ENCODE data around the gene MARCHF7. TPM values are rescaled to one million over a fixed set of nuclear protein-coding genes. Genes with fewer than 3 reads are reported as not detected.

Gene MARCHF7
- total RNA-seq, 4 donors from 2014 or later: 115 to 279 (median 165) TPM

DNA sequence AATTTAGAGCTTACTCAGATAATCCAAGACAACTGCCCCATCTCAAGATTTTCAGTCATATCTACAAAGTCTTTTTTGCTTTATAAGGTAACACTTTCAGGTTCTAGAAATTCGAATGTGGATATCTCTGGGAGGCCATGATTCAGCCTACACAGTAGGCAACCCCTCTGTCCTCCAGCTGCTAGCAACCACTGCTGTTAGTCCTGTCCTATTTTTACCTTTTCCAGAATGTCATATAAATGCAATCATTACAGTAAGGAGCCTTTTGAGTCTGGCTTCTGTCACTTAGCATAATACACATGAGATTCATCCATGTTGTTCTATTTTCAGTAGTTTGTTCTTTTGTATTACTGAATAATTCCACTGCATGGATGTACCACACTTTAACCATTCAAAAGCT, 28.5 kb upstream of the MARCHF7 start:
- no peaks in the 10 kb centered on the region for H3K36me3 ChIP-seq
- intact Hi-C loops (cut with DNase I; ENCODE audit: low total_unique reads): no loop called here
- TF ChIP-seq, protein P1, sequence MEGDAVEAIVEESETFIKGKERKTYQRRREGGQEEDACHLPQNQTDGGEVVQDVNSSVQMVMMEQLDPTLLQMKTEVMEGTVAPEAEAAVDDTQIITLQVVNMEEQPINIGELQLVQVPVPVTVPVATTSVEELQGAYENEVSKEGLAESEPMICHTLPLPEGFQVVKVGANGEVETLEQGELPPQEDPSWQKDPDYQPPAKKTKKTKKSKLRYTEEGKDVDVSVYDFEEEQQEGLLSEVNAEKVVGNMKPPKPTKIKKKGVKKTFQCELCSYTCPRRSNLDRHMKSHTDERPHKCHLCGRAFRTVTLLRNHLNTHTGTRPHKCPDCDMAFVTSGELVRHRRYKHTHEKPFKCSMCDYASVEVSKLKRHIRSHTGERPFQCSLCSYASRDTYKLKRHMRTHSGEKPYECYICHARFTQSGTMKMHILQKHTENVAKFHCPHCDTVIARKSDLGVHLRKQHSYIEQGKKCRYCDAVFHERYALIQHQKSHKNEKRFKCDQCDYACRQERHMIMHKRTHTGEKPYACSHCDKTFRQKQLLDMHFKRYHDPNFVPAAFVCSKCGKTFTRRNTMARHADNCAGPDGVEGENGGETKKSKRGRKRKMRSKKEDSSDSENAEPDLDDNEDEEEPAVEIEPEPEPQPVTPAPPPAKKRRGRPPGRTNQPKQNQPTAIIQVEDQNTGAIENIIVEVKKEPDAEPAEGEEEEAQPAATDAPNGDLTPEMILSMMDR (IDR thresholded peaks at IDR 0.05): no peak
- no peak for TF ChIP-seq POLR2A (IDR thresholded peaks at IDR 0.05)
- H3K9me3 ChIP-seq: no peaks in the 10 kb centered on the region
- no peak overlapping the region for H3K4me3 ChIP-seq
- H3K27me3 ChIP-seq: no peaks in the 10 kb centered on the region
- H3K4me1 ChIP-seq: no peaks in the 10 kb centered on the region
- DNase-seq: no peak
- H3K27ac ChIP-seq: no peak overlapping the region

GRCh38 chr2:159684796-159685195, 27.5 kb upstream of the MARCHF7 start:
- intact Hi-C loops (cut with DNase I; ENCODE audit: low total_unique reads): no loop called here
- TF ChIP-seq, protein P1 (IDR thresholded peaks at IDR 0.05): no peak
- TF ChIP-seq POLR2A (IDR thresholded peaks at IDR 0.05): no peak
- no peak for DNase-seq
- H3K36me3 ChIP-seq: no peaks in the 10 kb centered on the region
- H3K27me3 ChIP-seq: no peaks in the 10 kb centered on the region
- H3K4me1 ChIP-seq: no peaks in the 10 kb centered on the region
- H3K9me3 ChIP-seq: no peaks in the 10 kb centered on the region
- H3K27ac ChIP-seq: no peak overlapping the region
- H3K4me3 ChIP-seq: no peak overlapping the region

GRCh38 chr2:159694500-159695040, 17.7 kb upstream of the MARCHF7 start:
- H3K4me3 ChIP-seq: no peak overlapping the region
- H3K4me1 ChIP-seq: no peaks in the 10 kb centered on the region
- H3K36me3 ChIP-seq: no peaks in the 10 kb centered on the region
- no peak overlapping the region for H3K27ac ChIP-seq
- TF ChIP-seq, protein P1 (IDR thresholded peaks at IDR 0.05): no peak
- TF ChIP-seq POLR2A (IDR thresholded peaks at IDR 0.05): no peak
- no peak for DNase-seq
- peaks cover 0 to 3% of the 10 kb centered on the region in 2 donors for H3K9me3 ChIP-seq
- intact Hi-C loops (cut with DNase I; ENCODE audit: low total_unique reads): no loop called here
- no peaks in the 10 kb centered on the region for H3K27me3 ChIP-seq

- intact Hi-C loops (cut with DNase I; ENCODE audit: low total_unique reads): no loop called here
- H3K9me3 ChIP-seq: peaks cover 0 to 3% of the 10 kb centered on the region in 2 donors
- H3K27ac ChIP-seq: no peak overlapping the region
- DNase-seq: no peak
- H3K4me1 ChIP-seq: no peaks in the 10 kb centered on the region
- H3K4me3 ChIP-seq: no peak overlapping the region
- no peak for TF ChIP-seq POLR2A (IDR thresholded peaks at IDR 0.05)
- TF ChIP-seq, protein P1 (IDR thresholded peaks at IDR 0.05): no peak
- no peaks in the 10 kb centered on the region for H3K36me3 ChIP-seq
- H3K27me3 ChIP-seq: no peaks in the 10 kb centered on the region
Measured at GRCh38 chr2:159695795-159696448, 16.4 kb upstream of the MARCHF7 start.

DNA sequence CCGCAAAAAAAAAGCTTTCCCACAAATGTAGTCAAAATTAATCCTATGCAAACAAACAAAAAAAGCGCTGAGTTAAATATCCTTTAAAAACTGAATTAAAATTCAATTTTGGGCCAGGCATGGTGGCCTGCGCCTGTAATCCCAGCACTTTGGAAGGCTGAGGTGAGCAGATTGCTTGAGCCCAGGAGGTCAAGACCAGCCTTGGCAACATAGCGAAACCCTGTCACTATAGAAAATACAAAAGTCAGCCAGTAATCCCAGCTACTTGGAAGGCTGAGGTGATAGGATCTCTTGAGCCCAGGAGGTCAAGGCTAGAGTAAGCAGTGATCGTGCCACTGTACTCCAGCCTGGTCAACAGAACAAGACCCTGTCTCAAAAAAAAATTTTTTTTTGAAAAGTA, 8.8 kb upstream of the MARCHF7 start:
- Histone ChIP-seq H3K9me3 (no peaks in the 10 kb centered on the region), H3K36me3 (no peaks in the 10 kb centered on the region), H3K27me3 (no peaks in the 10 kb centered on the region), H3K4me3 (no peak overlapping the region), H3K4me1 (no peaks in the 10 kb centered on the region), H3K27ac (no peak overlapping the region)
- intact Hi-C loops (cut with DNase I; ENCODE audit: low total_unique reads): no loop called here
- TF ChIP-seq, protein P1 (IDR thresholded peaks at IDR 0.05): no peak
- TF ChIP-seq POLR2A (IDR thresholded peaks at IDR 0.05): no peak
- DNase-seq: no peak
